Pons (tissue), 1 donor: Measurements from ENCODE around the gene STK32C.
"Not testable (repeated sequence)": the region's sequence is repeated elsewhere in the genome, so short reads cannot be mapped to it uniquely, and the experiment has no call there.

Source experiments
- DNase-seq: peaks from one replicate; pipeline ENCODE4 v3.0.0-alpha.2; 2016; ENCODE audit warnings: low spot score

The STK32C gene

GRCh38 chr10:132169031-132169765 is 138.6 kb downstream of the STK32C start:
- DNase-seq, result no peak

- no peak for DNase-seq
Observed at GRCh38 chr10:132168571-132169030, 139.1 kb downstream of the STK32C start.

- no peak for DNase-seq
Observed at GRCh38 chr10:132167976-132168375, 139.8 kb downstream of the STK32C start.

GRCh38 chr10:132167041-132167674 is 140.6 kb downstream of the STK32C start:
- DNase-seq, result no peak

GRCh38 chr10:132166216-132166950 is 141.4 kb downstream of the STK32C start:
- no peak for DNase-seq

- no peak for DNase-seq
Observed at GRCh38 chr10:132165416-132165980, 142.3 kb downstream of the STK32C start.

- DNase-seq, result no peak
Observed at GRCh38 chr10:132164761-132165278, 142.9 kb downstream of the STK32C start.

- DNase-seq, result no peak
Observed at GRCh38 chr10:132163826-132164515, 143.8 kb downstream of the STK32C start.

- no peak for DNase-seq
Observed at GRCh38 chr10:132163278-132163765, 144.4 kb downstream of the STK32C start.

GRCh38 chr10:132162590-132163277 is 145.0 kb downstream of the STK32C start:
- DNase-seq, result no peak

GRCh38 chr10:132162021-132162531 is 145.7 kb downstream of the STK32C start:
- no peak for DNase-seq

GRCh38 chr10:132160834-132161622 is 146.7 kb downstream of the STK32C start:
- DNase-seq, result not testable (repeated sequence)

- DNase-seq, result not testable (repeated sequence)
Observed at GRCh38 chr10:132160231-132160630, 147.5 kb downstream of the STK32C start.

GRCh38 chr10:132159302-132160230 is 148.2 kb downstream of the STK32C start:
- not testable (repeated sequence) for DNase-seq

GRCh38 chr10:132158823-132159222 is 148.9 kb downstream of the STK32C start:
- no peak for DNase-seq

GRCh38 chr10:132158122-132158741 is 149.5 kb downstream of the STK32C start:
- no peak for DNase-seq
